Calu3 (cell line): Measurements from ENCODE around the gene ABHD17B. TPM values are rescaled to one million over a fixed set of nuclear protein-coding genes. Genes with fewer than 3 reads are reported as not detected.

ENCODE experiments used
- BruUV-seq: library from RNA; stranded (reverse); fragments of 400-500 nt; replicated peaks from 2 replicates; lab custom pipeline; 2021; lab: Mats Ljungman, UMichigan
- CTCF ChIA-PET: fragments of 300-600 bp; sonication (Branson Sonifier 250); formaldehyde crosslinking; loops from one replicate; lab custom pipeline; 2022; ENCODE audit warnings: antibody characterized with exemption; lab: Charles Lee
- DNase-seq: peaks from one replicate; pipeline ENCODE4 v3.0.0; 2022
- H3K27ac Mint-ChIP-seq: one replicate; pipeline ENCODE4 v1.8.0; 2022; ENCODE audit warnings: mixed read lengths; ENCODE audit not compliant: unreplicated experiment
- H3K27me3 Mint-ChIP-seq: one replicate; pipeline ENCODE4 v1.8.0; 2022; ENCODE audit warnings: mixed read lengths; ENCODE audit not compliant: unreplicated experiment
- H3K36me3 Mint-ChIP-seq: one replicate; pipeline ENCODE4 v1.8.0; 2022; ENCODE audit warnings: mild to moderate bottlenecking, moderate library complexity, mixed read lengths; ENCODE audit not compliant: insufficient read depth, unreplicated experiment
- H3K4me1 Mint-ChIP-seq: one replicate; pipeline ENCODE4 v1.8.0; 2022; ENCODE audit warnings: mild to moderate bottlenecking, low read depth, mixed read lengths; ENCODE audit not compliant: unreplicated experiment
- H3K4me3 Mint-ChIP-seq: one replicate; pipeline ENCODE4 v1.8.0; 2022; ENCODE audit warnings: mild to moderate bottlenecking, low read depth, moderate library complexity, mixed read lengths; ENCODE audit not compliant: unreplicated experiment
- H3K9me3 Mint-ChIP-seq: one replicate; pipeline ENCODE4 v1.8.0; 2022; ENCODE audit warnings: low read depth, mixed read lengths; ENCODE audit not compliant: unreplicated experiment
- intact Hi-C: fragments of 100-400 bp; cut with micrococcal nuclease; formaldehyde crosslinking; loops from one replicate; pipeline ENCODE4 v1.10.0; 2022; ENCODE audit not compliant: unreplicated experiment
- total RNA-seq: library from RNA; stranded (reverse); gene quantifications from 2 replicates; pipeline ENCODE4 v1.2.3, GENCODE V29; 2022
- TF ChIP-seq, protein P1 (sequence below): fragments of 200-600 bp; IDR thresholded peaks from one replicate; pipeline ENCODE4 v1.8.0; 2022; ENCODE audit warnings: antibody characterized with exemption; ENCODE audit not compliant: unreplicated experiment

ABHD17B gene
- total RNA-seq, 1 experiment from 2014 or later: 16.5 TPM

GRCh38 chr9:71890042-71890679 lies 20.8 kb downstream of the ABHD17B start:
- DNase-seq: no peak
- no peaks in the 10 kb centered on the region for H3K36me3 Mint-ChIP-seq
- peaks cover 10% of the 10 kb centered on the region for H3K4me1 Mint-ChIP-seq
- H3K4me3 Mint-ChIP-seq: no peak overlapping the region
- CTCF ChIA-PET: interaction anchor here (0.6 kb wide), 1 partner anchor 59 kb away, joined by 6 read pairs; no protein-coding TSS in a partner anchor
- BruUV-seq: no TSS peak
- no peaks in the 10 kb centered on the region for H3K27me3 Mint-ChIP-seq
- H3K27ac Mint-ChIP-seq: no peak overlapping the region
- intact Hi-C loops: no loop called here
- no peaks in the 10 kb centered on the region for H3K9me3 Mint-ChIP-seq
- TF ChIP-seq, protein P1, sequence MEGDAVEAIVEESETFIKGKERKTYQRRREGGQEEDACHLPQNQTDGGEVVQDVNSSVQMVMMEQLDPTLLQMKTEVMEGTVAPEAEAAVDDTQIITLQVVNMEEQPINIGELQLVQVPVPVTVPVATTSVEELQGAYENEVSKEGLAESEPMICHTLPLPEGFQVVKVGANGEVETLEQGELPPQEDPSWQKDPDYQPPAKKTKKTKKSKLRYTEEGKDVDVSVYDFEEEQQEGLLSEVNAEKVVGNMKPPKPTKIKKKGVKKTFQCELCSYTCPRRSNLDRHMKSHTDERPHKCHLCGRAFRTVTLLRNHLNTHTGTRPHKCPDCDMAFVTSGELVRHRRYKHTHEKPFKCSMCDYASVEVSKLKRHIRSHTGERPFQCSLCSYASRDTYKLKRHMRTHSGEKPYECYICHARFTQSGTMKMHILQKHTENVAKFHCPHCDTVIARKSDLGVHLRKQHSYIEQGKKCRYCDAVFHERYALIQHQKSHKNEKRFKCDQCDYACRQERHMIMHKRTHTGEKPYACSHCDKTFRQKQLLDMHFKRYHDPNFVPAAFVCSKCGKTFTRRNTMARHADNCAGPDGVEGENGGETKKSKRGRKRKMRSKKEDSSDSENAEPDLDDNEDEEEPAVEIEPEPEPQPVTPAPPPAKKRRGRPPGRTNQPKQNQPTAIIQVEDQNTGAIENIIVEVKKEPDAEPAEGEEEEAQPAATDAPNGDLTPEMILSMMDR: no peak

DNA sequence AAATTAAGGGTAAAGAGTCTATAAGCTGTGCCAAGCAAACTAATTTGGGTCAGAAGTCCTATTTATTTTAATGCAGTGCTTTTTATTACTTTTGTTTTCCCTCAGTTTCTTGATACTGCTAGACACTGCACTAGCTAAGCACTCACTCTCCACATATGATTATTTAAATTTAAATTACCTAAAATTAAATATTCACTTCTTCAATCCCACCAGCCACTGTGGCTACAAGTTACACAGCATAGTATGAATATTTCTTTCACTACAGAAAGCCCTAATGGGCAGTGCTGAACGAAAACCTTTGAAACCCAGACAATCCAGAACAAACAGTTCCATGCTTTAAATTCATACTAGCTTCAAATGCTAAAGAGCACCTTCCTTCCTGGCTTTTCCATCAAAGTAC lies 23.6 kb downstream of the ABHD17B start:
- intact Hi-C loops: no loop called here
- peaks cover 10% of the 10 kb centered on the region for H3K4me1 Mint-ChIP-seq
- TF ChIP-seq, protein P1: no peak

DNA sequence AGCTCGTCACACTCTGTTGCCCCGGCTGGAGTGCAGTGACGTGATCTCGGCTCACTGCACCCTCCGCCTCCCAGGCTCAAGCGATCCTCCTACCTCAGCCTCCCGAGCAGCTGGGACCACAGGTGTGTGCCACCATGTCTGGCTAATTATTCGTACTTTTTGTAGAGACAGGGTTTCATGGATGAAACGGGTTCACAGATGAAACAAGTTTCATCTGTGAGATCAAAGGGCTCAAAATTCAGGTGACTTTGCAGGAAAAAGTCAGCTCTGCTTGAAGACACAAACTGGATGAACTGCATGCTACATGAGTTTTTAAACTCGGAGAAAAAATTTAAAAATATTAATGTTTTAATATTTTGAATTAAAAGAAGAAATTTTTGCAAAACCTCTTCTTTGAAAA lies 24.5 kb downstream of the ABHD17B start:
- H3K4me3 Mint-ChIP-seq: no peak overlapping the region
- H3K27ac Mint-ChIP-seq: peak overlapping the region; percentile 56
- no peak for DNase-seq
- TF ChIP-seq, protein P1: no peak
- intact Hi-C loops: no loop called here
- BruUV-seq: no TSS peak
- H3K36me3 Mint-ChIP-seq: peaks cover 2% of the 10 kb centered on the region
- no peaks in the 10 kb centered on the region for H3K9me3 Mint-ChIP-seq
- CTCF ChIA-PET: interaction anchor here (0.5 kb wide), 1 partner anchor 510 kb away, joined by 3 read pairs; no protein-coding TSS in a partner anchor
- no peaks in the 10 kb centered on the region for H3K27me3 Mint-ChIP-seq
- peaks cover 8% of the 10 kb centered on the region for H3K4me1 Mint-ChIP-seq

More for the DNA sequence above, 23.6 kb downstream of the ABHD17B start:
- Mint-ChIP-seq H3K36me3 (no peaks in the 10 kb centered on the region), H3K27ac (no peak overlapping the region), H3K9me3 (no peaks in the 10 kb centered on the region), H3K27me3 (no peaks in the 10 kb centered on the region), H3K4me3 (no peak overlapping the region)
- CTCF ChIA-PET: interaction anchor here (1.1 kb wide), 1 partner anchor 8 kb away, joined by 3 read pairs; no protein-coding TSS in a partner anchor
- DNase-seq: no peak
- BruUV-seq: no TSS peak

DNA sequence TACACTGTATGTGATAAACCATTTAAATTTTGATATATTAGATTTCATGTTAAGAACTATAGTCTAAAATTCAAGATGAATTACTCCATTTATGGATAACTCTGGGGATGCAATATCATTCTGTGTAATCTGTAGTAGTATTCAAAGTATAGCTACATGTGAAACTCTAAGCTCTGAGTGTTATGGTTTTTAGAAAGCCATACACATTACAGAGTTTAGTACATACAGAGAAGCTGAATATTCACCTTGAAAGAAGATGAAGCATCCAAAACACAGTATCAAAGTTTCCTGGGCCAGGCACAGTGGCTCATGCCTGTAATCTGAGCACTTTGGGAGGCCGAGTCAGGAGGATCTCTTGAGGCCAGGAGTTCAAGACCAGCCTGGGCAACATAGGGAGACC lies 25.0 kb downstream of the ABHD17B start:
- Mint-ChIP-seq H3K36me3 (peaks cover 5% of the 10 kb centered on the region), H3K4me1 (peaks cover 2% of the 10 kb centered on the region), H3K4me3 (no peak overlapping the region), H3K27ac (no peak overlapping the region), H3K9me3 (no peaks in the 10 kb centered on the region), H3K27me3 (no peaks in the 10 kb centered on the region)
- intact Hi-C loops: no loop called here
- TF ChIP-seq, protein P1: no peak
- DNase-seq: no peak
- CTCF ChIA-PET: no interaction called here
- BruUV-seq: no TSS peak
